Right lobe of liver (tissue), 6 donors: Measurements from ENCODE around the gene UCK1. TPM values are rescaled to one million over a fixed set of nuclear protein-coding genes. Genes with fewer than 3 reads are reported as not detected.

ENCODE experiments used
- ATAC-seq, 4 donors: fragments of 200-7000 bp; cut with Tn5 transposase; one replicate each; pipeline ENCODE4 v1.9.1; 2020; ENCODE audit warnings: mild to moderate bottlenecking in 4 of 4, moderate library complexity in 4 of 4
- DNase-seq, 3 donors: peaks; one replicate each; pipeline ENCODE4 v3.0.0-alpha.2; 2020
- H3K27ac ChIP-seq, 3 donors: fragments of 200-600 bp; one replicate each; pipeline ENCODE4 v1.8.0; 2022
- H3K27me3 ChIP-seq, 2 donors: fragments of 200-600 bp; one replicate each; pipeline ENCODE4 v1.8.0; 2022
- H3K36me3 ChIP-seq, 4 donors: fragments of 200-600 bp; sonication (generic) in 1 of 4; one replicate each; pipeline versions ENCODE4 v1.5.1 to v1.8.0; 2017 to 2022; ENCODE audit warnings: control low read depth in 1 of 4
- H3K4me1 ChIP-seq, 4 donors: fragments of 200-600 bp; sonication (generic) in 1 of 4; one replicate each; pipeline versions ENCODE4 v1.5.1 to v1.8.0; 2017 to 2022; ENCODE audit warnings: control low read depth in 1 of 4
- H3K4me3 ChIP-seq, 3 donors: fragments of 200-600 bp; one replicate each; pipeline ENCODE4 v1.8.0; 2022
- H3K9me3 ChIP-seq, 4 donors: fragments of 200-600 bp; sonication (generic) in 1 of 4; one replicate each; pipeline versions ENCODE4 v1.5.1 to v1.8.0; 2017 to 2022; ENCODE audit warnings: control low read depth in 1 of 4
- POLR2A ChIP-seq: fragments of 450-650 bp; IDR thresholded peaks from one replicate; pipeline ENCODE4 v1.6.1; 2017; ENCODE audit warnings: antibody characterized with exemption, mild to moderate bottlenecking
- WGBS: methylation state at CpG from one replicate; pipeline ENCODE4 v1.1.6; 2018; ENCODE audit warnings: low coverage, low lambda C conversion rate; ENCODE audit not compliant: insufficient coverage; ENCODE audit errors: missing lambda C conversion rate; 5-methylcytosine and 5-hydroxymethylcytosine counted together
- intact Hi-C, 2 donors: fragments of 100-400 bp; cut with DNase I; formaldehyde crosslinking; loops; one replicate each; pipeline versions ENCODE4 v1.11.2 to v1.14.1; 2022
- total RNA-seq, 6 experiments: library from RNA; depleted of rRNA in 2 of 6; stranded (reverse); fragments of >200 nt in 2 of 6; fragmentation: NEBNext Ultra II Directional in 3 of 6; extraction: Animal tissue kit (Norgen Biotek cat#: 25700) in 3 of 6; gene quantifications; one replicate each; pipeline versions ENCODE4 v1.1.0 to v1.2.4, GENCODE V29; 2016 to 2023
- TF ChIP-seq, protein P1 (sequence below), 4 donors: fragments of 200-600 bp in 3 of 4; fragments of 450-650 bp in 1 of 4; IDR thresholded peaks; one replicate each; pipeline versions ENCODE4 v1.5.1 to v1.8.0; 2016 to 2022; ENCODE audit warnings: antibody characterized with exemption in 4 of 4, mild to moderate bottlenecking in 2 of 4
- donor health status: DM: no; HTN: yes; CAD: no.
- donor health status: DM: no; HTN: no; CAD: no.
- donor health status: DM: no; HTN: no; CAD: no.
- donor health status: DM: no; HTN: yes; CAD: no.
- donor health status: DM: no; HTN: yes; CAD: no.

Gene UCK1
- total RNA-seq, 6 experiments from 2014 or later = 18.4 to 32.1 (median 27.8) TPM

GRCh38 chr9:131578021-131578420 is 47.0 kb upstream of the UCK1 start:
- no peak for TF ChIP-seq POLR2A
- TF ChIP-seq, protein P1, sequence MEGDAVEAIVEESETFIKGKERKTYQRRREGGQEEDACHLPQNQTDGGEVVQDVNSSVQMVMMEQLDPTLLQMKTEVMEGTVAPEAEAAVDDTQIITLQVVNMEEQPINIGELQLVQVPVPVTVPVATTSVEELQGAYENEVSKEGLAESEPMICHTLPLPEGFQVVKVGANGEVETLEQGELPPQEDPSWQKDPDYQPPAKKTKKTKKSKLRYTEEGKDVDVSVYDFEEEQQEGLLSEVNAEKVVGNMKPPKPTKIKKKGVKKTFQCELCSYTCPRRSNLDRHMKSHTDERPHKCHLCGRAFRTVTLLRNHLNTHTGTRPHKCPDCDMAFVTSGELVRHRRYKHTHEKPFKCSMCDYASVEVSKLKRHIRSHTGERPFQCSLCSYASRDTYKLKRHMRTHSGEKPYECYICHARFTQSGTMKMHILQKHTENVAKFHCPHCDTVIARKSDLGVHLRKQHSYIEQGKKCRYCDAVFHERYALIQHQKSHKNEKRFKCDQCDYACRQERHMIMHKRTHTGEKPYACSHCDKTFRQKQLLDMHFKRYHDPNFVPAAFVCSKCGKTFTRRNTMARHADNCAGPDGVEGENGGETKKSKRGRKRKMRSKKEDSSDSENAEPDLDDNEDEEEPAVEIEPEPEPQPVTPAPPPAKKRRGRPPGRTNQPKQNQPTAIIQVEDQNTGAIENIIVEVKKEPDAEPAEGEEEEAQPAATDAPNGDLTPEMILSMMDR (IDR thresholded peaks at IDR 0.05) = no peak
- WGBS = 82% methylated on average over 4 of the region's 13 CpGs
- ATAC-seq = no peak

DNA sequence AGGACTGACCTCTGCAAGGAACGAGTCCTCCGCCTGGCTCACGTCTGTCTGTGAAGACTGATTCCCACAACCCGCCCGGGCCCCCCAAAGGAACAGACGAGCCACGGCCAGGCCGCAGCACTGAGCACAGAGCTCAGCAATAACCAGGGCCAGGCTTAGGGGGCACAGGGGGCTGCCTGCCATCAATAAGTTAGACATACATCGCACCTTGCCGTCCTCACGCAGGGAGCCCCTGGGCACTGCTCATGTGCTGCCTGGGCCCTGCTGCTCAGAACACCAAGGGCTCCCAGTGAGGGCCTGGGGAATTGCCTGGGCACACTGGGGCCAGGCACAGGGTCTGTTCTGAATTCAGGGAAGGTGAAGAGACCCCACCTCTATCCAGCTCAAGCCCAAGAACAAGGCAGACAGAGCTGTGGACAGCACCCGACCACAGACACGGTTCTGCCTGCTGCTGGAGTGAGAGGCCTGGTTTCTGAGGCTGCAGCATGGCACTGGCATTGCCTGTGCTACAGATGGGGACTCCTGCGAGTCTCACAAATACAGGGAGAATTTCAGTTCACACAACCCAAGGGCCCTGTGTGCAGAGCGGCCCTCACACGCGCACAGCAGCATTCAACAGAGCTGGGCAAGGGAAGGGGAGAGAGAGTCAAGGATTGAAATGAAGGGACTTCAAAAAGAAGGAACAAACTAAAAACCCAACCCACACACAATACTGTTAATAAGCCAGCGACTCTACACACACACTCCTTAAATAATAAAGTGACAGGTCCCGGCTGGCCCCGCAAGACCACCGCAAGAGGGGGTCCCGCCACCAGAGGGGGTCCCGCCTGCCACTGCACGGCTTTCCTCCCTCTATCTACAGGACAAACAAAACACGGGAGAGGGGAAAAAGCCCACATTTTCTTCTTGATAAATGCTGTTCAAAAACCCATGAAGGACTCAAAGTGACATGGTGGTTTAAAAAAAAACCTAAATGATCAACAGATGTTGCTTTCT is 46.2 kb upstream of the UCK1 start:
- WGBS = 61% methylated on average over 7 of the region's 25 CpGs
- H3K9me3 ChIP-seq = no peaks in the 10 kb centered on the region
- peaks cover 0 to 18% (median 8%) of the 10 kb centered on the region in 4 donors for H3K4me1 ChIP-seq
- intact Hi-C loops = no loop called here
- ATAC-seq = no peak
- no peak for DNase-seq
- no peak overlapping the region for H3K4me3 ChIP-seq
- no peaks in the 10 kb centered on the region for H3K27me3 ChIP-seq
- H3K27ac ChIP-seq = no peak overlapping the region
- TF ChIP-seq POLR2A = no peak
- TF ChIP-seq, protein P1 (IDR thresholded peaks at IDR 0.05) = no peak
- peaks cover 0 to 21% (median 1%) of the 10 kb centered on the region in 4 donors for H3K36me3 ChIP-seq

More at GRCh38 chr9:131578021-131578420, 47.0 kb upstream of the UCK1 start:
- Histone ChIP-seq H3K4me3 (no peak overlapping the region), H3K4me1 (peaks cover 0 to 18% (median 8%) of the 10 kb centered on the region in 4 donors), H3K27ac (no peak overlapping the region), H3K36me3 (peaks cover 0 to 28% (median 1%) of the 10 kb centered on the region in 4 donors), H3K27me3 (no peaks in the 10 kb centered on the region), H3K9me3 (no peaks in the 10 kb centered on the region)
- intact Hi-C loops = no loop called here
- DNase-seq = no peak

DNA sequence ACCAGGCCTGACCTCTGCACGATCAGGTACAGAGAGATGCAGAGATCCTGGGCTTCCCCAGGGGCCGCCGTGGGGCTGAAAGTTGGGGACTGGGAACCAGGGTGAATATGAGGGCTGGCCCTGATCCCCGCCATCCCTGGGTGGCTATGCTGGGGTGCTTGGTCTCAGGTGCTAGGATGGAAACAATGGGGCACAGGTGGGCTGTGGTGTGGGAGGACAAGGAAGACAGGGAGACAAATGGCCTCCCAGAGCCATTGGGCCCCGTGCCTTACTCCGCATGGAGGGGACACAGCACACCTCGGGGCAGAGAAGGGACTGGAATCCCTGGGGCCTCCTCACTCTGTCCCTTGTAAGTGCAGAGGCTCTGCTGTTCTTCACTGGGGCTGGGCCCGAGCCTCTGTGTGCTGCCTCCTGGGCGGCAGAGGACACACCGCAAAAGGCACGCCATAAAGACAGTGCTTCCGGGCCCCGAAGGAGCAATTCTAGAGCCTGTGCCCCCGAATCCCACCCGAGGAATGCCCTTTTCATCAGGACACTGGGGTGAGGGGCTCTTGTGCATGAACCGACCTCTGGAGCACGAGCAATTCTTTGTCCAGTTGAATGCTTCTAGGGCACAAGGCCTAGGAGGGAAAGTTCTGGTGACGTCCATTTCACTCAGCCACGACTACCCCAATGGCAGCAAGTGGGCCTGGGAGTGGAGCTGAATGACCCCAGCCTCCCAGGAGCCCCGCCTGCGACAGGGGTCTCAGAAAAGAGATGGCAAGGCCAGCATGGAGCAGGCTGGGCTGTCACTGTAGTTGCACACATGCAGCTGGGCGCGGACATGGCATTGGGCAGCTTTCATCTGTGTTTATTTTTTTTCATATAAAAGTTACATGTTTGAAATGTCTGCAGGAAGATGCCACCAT is 45.1 kb upstream of the UCK1 start:
- Histone ChIP-seq H3K36me3 (peaks cover 0 to 12% (median under 1%) of the 10 kb centered on the region in 4 donors), H3K27ac (no peak overlapping the region), H3K4me3 (no peak overlapping the region), H3K4me1 (peaks cover 0 to 18% (median 8%) of the 10 kb centered on the region in 4 donors), H3K9me3 (no peaks in the 10 kb centered on the region), H3K27me3 (no peaks in the 10 kb centered on the region)
- 91% methylated on average over 4 of the region's 23 CpGs for WGBS
- intact Hi-C loops = no loop called here
- ATAC-seq (no peak), DNase-seq (no peak)
- TF ChIP-seq, protein P1 (IDR thresholded peaks at IDR 0.05) = no peak
- TF ChIP-seq POLR2A = no peak
